NCI-H748 (cell line): Measurements from ENCODE around the gene ARID3A.
"Not testable (repeated sequence)": the region's sequence is repeated elsewhere in the genome, so short reads cannot be mapped to it uniquely, and the experiment has no call there.

Source experiments
- DNase-seq: peaks from one replicate; lab custom pipeline; 2025; ENCODE audit not compliant: unreplicated experiment; lab: John Stamatoyannopoulos, UW

Gene ARID3A, protein sequence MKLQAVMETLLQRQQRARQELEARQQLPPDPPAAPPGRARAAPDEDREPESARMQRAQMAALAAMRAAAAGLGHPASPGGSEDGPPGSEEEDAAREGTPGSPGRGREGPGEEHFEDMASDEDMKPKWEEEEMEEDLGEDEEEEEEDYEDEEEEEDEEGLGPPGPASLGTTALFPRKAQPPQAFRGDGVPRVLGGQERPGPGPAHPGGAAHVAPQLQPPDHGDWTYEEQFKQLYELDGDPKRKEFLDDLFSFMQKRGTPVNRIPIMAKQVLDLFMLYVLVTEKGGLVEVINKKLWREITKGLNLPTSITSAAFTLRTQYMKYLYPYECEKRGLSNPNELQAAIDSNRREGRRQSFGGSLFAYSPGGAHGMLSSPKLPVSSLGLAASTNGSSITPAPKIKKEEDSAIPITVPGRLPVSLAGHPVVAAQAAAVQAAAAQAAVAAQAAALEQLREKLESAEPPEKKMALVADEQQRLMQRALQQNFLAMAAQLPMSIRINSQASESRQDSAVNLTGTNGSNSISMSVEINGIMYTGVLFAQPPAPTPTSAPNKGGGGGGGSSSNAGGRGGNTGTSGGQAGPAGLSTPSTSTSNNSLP

DNA sequence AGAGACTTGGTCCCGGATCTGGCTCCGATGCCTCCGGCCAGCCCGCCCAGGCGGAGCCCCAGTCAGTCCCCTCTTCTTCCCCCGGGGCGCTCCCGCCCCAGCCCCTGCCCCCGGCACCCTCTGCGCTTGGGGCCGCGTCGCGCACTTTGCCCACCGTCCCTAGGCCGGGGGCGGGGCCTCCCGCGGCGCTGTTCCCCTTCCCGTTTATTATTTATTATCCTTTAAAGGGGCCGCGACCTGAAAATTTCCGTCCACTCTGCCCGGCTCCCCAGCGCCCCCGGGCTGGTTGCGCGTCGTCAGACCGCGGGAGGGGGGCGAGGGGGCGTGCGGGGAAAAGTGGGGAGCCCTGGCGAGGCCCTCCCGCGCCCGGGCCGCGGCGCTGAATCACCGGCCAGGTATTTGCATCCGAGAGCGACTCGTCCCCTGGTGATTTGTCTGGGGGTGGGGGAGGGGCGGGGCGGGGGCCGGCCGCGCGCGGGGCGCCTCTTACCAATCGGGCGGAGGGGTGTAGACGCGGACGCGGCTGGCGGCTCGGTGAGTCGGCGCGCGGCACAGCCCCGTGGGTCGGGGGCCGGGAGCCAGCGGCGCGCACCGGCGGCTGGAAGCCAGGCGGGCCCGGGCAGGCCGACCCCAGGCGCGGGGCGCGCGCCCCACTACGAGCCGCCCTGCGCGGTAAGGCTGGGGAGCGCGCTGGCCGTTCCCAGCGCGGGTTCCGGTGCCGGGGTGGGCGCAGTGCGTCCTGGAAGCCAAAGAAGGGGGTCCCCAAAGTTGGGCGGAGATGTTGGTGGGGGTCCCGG lies at the start of gene ARID3A:
ARID3A (plus strand) TSS at position 510 of the 797 bp plus-strand sequence. CDS start 3,494 bp downstream, outside the sequence.
- DNase-seq: peak; percentile 81

DNA sequence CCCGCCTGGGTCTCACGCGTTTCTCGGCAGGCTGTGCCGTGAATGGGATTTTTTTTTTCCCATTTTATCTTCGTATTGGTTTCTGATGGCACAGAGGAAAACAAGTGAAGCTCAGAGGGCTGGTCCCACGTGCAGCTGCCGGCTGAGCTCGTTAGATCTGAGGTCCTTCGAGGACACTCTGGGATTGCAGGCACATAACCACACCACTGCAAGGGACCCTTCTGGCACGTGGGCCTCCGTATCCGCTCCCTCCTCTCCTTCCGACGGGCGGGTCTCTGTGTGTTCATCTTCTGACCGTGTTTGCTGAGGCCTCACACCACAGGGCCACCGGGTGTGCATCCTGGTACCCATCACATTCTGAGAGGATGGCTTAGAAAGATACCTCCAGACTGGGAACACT lies 49.7 kb upstream of the ARID3A start:
- no peak for DNase-seq

DNA sequence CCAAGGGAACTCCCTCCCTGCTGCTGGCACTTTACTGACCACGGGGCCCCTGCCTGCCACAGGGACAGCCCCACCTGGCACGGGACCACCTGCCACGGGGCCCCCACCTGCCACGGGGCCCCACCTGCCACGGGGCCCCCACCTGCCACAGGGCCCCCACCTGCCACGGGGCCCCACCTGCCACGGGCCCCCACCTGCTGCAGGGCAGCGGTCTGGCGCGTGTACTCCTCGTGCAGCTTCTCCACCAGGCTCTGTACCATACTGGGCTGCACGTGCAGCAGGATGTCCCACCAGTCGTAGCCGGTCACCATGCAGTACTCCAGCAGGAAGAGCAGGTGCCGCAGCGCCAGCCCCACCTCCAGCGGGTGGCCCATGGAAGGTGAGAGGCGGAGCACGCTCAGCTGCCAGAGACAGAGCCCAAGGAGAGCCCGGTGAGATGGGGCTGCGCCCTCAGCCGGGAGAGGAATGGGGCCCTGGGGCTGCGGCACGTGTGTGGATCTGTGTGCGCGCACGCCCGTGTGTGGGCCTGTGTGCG lies 49.0 kb upstream of the ARID3A start:
- no peak for DNase-seq

DNA sequence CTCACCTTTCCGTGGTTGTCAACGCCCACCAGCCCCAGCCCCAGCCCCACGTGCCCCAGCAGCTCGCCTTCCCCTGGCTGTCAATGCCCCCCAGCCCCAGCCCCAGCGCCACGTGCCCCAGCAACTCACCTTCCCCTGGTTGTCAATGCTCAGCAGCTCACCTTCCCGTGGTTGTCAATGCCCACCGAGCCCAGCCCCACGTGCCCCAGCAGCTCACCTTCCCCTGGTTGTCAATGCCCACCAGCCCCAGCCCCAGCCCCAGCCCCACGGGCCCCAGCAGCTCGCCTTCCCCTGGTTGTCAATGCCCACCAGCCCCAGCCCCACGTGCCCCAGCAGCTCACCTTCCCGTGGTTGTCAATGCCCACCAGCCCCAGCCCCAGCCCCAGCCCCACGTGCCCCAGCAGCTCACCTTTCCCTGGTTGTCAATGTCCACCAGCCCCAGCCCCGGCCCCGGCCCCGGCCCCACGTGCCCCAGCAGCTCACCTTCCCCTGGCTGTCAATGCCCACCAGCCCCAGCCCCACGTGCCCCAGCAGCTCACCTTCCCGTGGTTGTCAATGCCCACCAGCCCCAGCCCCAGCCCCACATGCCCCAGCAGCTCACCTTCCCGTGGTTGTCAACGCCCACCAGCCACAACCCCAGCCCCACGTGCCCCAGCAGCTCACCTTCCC lies 47.7 kb upstream of the ARID3A start:
- DNase-seq: not testable (repeated sequence)

DNA sequence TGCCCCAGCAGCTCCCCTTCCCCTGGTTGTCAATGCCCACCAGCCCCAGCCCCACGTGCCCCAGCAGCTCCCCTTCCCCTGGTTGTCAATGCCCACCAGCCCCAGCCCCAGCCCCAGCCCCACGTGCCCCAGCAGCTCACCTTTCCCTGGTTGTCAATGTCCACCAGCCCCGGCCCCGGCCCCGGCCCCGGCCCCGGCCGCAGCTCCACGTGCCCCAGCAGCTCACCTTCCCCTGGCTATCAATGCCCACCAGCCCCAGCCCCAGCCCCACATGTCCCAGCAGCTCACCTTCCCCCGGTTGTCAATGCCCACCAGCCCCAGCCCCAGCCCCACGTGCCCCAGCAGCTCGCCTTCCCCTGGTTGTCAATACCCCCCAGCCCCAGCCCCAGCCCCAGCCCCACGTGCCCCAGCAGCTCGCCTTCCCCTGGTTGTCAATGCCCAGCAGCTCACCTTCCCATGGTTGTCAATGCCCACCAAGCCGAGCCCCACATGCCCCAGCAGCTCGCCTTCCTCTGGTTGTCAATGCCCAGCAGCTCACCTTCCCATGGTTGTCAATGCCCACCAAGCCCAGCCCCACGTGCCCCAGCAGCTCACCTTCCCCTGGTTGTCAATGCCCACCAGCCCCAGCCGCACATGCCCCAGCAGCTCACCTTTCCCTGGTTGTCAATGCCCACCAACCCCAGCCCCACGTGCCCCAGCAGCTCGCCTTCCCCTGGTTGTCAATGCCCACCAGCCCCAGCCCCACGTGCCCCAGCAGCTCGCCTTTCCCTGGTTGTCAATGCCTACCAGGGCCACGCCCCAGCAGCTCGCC lies 46.9 kb upstream of the ARID3A start:
- DNase-seq: not testable (repeated sequence)

DNA sequence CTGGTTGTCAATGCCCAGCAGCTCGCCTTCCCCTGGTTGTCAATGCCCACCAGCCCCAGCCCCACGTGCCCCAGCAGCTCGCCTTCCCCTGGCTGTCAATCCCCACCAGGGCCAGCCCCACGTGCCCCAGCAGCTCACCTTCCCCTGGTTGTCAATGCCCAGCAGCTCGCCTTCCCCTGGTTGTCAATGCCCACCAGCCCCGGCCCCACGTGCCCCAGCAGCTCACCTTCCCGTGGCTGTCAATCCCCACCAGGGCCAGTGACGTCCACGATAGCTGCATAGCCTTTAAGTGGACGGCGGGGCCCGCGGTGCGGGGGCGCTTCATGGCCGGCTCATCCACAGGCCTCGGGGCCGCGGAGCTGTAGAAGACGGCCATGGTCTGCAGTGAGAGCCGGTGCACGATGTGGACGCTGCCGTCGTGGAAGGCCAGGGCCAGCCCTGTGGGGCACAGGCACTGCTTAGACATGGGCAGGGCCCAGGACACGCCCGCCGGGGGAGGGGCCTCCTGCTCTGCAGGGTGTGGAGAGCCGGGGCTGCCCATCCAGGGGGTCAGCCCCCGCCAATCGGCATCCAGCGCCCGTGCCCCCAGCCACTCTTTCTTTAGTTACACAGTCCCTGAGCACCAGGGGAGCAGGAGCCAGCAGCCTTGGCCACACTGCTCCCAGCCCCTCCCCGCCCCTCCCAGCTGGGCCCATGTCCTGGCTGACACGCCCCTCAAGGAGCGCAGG lies 46.0 kb upstream of the ARID3A start:
- DNase-seq: no peak

DNA sequence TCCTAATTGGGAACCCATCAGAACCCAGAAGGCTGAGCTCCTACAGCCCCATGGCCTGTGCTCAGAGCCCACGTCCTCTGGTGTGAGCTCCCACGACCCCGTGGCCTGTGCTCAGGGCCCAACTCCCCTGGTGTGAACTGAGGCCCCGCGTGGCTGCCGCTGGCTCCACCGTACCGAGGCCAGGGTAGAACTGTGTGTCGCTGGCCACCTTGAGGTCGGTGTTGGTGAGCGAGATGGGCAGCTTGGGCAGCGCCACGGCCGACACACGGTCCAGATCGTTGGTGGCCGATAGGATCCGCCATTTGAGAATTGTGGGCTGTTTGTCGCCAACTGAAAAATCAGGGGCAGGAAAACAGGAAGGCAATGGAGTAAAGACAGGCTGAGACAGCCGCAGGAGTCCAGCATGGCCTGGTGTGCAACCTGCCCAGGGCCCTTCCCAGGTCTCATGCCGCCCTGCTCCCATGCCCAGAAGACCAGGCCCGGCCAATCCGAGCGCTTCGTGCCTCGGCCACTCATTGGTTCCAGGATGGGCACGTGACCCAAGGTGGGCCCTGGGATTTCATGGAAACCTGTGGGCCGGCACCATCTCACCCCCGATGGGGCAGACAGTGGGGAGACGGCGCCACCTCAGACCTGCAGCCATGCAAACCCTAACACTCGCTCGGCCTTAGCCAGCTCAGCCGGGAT lies 44.3 kb upstream of the ARID3A start:
- no peak for DNase-seq

DNA sequence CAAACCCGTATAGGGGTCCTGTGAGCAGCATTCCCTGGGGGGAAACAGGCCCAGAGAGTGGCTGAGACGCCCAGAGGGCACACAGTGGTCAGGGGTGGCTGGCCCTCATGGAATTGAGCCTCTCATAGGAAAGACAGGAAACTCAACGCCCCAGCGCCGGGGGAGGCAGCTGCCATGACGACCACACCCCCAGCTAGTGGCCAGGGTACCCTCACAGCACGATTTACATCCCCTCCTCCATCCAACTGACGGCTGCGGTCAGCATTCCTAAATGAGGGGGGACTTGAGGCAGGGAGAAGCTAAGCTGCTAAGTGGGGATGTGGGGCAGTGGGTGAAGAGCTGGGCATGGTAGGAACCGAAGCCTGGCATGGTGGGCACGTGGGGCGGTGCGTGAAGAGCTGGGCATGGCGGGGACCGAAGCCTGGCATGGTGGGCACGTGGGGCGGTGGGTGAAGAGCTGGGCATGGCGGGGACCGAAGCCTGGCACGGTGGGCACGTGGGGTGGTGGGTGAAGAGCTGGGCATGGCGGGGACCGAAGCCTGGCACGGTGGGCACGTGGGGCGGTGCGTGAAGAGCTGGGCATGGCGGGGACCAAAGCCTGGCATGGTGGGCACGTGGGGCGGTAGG lies 42.9 kb upstream of the ARID3A start:
- no peak for DNase-seq

DNA sequence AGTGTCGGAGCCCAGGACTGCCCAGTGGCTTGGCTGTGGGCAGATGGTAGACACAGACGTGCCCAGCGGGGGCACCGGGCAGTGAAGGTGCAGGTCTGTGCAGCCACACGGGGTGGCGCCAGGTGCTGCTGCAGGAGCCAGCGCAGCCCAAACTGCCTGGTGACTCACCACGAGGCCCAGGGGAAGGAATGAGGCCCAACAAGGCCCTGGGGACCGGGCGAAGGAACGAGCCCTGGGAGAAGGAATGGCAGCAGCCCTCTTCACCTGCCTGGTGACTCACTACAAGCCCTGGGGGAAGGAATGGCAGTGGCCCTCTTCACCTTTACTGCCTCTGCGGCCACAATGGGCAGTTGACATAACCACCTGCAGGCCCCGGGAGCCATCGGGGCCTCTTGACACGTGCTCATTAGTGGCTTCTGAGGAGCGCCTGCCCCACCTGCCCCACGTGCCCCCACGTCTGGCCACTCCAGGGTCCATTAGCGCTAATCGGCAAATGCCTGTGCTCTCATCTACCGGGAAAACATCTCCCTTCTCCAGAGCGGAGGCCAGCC lies 42.1 kb upstream of the ARID3A start:
- no peak for DNase-seq

DNA sequence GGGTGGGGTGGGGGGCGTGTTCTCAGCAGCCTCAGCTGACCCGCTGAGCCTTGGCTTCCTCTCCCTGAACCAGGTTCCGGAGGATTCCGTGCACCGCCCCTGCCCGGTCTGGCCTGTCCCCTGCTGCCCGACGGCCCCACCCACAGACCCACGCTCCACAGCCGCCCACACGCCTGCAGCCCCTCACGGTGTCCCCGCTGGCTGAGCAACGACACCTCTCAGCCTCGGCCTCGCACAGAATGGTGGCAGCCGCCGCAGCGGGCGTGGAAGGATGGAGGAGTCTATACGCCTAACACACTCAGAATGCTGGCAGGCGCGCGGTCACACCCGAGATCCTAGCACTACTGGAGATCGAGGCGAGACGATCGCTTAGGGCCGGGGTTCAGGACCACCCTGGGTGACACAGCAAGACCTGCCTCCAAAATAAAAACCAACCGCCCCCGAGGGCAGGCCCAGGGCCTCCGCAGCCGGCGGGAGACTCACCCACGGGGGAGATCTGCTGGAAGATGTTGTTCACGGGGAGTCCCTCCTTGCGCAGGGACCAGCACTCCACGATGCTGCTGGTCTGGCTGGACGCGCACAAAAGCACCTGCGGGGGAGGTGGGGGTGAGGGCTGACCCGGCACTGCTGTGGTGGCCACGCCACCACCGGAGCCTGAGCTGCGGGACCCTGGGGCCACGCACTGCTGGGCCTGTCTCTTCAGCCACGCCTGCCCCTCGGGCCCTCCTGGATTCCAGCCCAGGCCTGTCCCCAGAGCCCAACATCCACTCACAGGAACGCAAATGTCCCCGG lies 41.2 kb upstream of the ARID3A start:
- no peak for DNase-seq

DNA sequence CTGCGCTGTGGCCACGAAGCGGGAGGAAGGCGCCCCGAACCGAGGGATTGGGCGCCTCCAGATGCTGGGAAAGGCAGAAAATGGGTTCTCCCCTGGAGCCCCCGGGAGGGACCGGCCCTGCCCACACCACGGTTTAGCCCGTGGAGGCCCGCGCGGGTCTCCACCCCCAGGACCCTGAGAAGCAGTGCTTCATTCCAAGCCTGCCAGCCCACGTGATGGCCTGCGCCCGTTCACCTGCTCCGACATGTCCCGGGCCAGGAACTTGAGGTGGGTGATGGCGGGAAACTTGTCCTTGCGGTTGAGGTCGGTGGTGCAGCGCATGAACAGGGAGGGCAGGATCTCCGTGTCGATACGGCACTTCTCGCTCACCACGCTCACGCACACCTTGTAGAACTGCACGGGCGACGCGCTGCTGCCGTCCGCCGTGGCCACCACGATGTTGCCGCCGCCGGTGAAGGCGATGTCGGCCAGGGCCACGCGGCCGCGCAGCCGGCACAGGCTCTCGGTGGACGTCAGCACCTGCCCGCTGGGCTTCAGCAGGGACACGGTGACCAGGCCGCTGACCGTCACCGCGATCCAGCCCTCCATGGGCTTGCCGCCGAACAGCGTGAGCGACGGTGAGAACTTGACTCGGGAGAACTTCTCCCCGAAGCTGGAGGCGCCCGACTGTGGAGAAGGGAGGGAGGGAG lies 40.2 kb upstream of the ARID3A start:
- DNase-seq: no peak

DNA sequence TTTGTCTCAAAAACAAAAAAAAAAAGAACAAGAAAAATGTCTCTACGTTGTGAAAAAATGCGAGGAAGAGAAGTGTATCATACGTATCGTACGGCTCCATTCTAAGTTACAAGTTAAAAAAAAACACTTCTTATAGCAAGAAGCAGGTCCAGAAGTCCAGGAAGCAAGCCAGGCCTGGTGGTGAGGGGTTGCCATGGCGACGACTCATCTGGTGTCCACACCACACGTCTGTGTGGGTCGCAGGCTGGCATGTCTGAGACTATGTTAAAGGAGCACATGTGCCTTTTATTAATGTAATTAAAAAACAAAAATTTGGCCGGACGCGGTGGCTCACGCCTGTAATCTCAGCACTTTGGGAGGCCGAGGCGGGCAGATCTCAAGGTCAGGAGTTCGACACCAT lies 38.8 kb upstream of the ARID3A start:
- DNase-seq: peak; percentile 5

DNA sequence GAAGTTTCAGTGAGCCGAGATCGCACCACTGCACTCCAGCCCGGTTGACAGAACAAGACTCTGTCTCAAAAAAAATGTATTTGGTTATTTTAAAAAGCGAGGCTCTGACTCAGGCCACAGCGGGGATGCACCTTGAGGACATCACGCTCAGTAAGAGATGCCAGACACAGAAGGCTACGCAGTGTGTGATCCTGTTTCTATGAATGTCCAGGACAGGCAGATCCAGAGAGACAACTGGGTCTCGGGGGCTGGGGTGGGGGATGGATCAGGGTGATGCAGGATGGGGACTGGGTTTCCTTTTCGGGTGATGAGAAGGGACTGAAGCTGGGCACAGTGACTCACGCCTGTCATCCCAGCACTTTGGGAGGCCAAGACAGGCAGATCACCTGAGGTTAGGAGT lies 38.2 kb upstream of the ARID3A start:
- no peak for DNase-seq

DNA sequence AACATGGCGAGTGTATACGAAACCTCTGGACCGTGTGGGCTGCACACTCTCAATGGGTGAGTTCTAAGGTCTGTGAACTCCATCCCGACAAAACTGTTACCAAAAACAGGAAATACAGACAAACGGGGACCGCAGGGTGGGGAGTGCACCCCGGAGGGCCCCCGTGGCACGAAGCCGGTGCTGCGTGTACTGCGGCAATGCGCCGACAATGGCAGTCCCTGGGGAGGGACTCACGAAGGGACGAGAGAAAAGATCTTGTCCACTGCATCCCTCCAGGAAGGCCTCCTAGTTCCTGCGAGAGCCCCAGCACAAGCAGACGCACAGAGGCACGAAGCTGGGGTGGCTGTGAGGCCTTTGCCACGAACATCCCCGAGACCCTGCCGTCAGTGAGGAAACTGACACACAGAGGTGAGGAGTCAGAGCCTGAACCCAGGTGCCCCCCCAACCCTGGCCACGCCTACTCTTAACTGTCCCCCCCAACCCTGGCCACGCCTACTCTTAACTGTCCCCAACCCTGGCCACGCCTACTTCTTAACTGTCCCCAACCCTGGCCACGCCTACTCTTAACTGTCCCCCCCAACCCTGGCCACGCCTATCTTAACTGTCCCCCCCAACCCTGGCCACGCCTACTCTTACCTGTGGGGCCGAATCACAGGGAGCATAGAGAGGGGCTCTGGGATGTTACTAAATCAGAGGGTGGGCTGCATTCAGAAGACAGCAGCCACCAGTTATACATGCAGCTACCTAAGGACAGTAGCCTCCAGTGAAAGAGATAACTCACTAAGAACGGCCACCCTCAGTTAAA lies 37.1 kb upstream of the ARID3A start:
- DNase-seq: no peak

DNA sequence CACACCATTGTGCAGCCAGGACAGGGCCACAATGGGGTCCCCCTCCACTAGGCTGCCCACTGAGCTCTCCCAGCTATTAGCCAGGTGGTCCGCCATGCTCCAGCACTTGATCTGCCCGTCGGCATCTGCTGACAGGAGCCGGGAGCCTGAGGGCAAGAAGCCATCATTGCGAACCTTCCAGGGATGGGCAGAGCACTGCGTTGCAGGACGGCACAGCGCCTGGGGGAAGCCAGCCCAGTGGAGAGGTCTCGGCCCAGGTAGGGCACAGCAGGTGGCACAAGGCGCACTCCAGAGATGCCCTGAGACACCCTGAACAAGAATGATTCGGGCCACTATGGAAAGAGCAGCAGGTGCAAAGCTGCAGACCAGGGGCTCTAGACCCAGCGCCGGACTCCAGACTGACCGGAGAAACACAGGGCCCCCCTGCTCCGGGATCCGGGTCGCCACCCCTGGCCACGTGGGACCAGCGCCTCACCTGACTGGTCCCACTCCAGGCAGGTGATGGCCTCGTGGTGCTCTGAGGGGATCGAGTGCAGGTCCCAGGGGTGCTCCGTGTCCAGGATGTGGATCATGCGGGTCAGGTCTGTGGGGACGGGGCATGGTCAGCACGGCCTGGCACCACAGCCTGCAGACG lies 36.1 kb upstream of the ARID3A start:
- DNase-seq: no peak

DNA sequence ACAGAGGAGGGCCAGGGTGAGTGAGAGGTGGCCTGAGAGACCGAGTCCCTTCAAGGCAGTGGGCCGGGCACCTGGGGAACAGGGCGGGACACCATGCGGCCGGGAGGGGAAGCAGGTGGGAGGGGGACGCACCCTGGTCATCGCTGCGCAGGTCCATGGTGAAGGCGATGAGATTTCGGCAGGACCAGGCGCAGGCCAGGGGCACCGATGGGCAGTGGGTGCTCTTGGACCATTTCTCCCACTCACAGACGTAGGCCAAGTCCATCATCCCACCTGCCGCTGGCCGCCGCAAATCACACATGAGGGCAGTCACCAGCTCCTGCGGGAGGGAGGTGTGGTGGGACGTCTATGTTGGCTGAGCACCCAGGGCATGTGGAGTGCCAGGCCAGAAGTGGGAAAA lies 35.0 kb upstream of the ARID3A start:
- DNase-seq: no peak
